ENCODE measurements around the gene ST6GALNAC5.

The ST6GALNAC5 gene

GRCh38 chr1:77024500-77024899 lies 157.2 kb downstream of the ST6GALNAC5 start:
- H2AFZ ChIP-seq (ENCODE audit: low read depth, low read length, severe bottlenecking) = no peak overlapping the region
- TF ChIP-seq EZH2phosphoT487 (conservative IDR thresholded peaks at IDR 0.05; ENCODE audit: low read length) (no peak), CTCF (IDR thresholded peaks at IDR 0.05; ENCODE audit: insufficient read depth, low read length, poor library complexity, severe bottlenecking) (no peak)
- no peaks in the 10 kb centered on the region for H4K20me1 ChIP-seq (ENCODE audit: low read depth, low read length)
- H3K4me3 ChIP-seq (ENCODE audit: insufficient read depth, low read length, poor library complexity, severe bottlenecking) = no peak overlapping the region
- no peaks in the 10 kb centered on the region for H3K79me2 ChIP-seq (ENCODE audit: insufficient read depth, low read length)
- no peaks in the 10 kb centered on the region for H3K27me3 ChIP-seq (ENCODE audit: low read length)
- no peaks in the 10 kb centered on the region for H3K36me3 ChIP-seq (ENCODE audit: low read length)
- H3K9me3 ChIP-seq (ENCODE audit: insufficient read depth, low read length) = no peaks in the 10 kb centered on the region
- no peak overlapping the region for H3K27ac ChIP-seq (ENCODE audit: low read depth, low read length)
- H3K9me2 ChIP-seq (replicated peaks; ENCODE audit: insufficient read depth, low read length) = no peaks in the 10 kb centered on the region
- H3F3A ChIP-seq (ENCODE audit: insufficient read depth) = no peaks in the 10 kb centered on the region
- no peak overlapping the region for H3K9ac ChIP-seq (ENCODE audit: low read length)
- no peak overlapping the region for H3K4me2 ChIP-seq (ENCODE audit: low read depth, low read length, poor library complexity, severe bottlenecking)

GRCh38 chr1:77025599-77025998 lies 158.3 kb downstream of the ST6GALNAC5 start:
- Histone ChIP-seq H3K27ac (ENCODE audit: low read depth, low read length) (no peak overlapping the region), H3K4me2 (ENCODE audit: low read depth, low read length, poor library complexity, severe bottlenecking) (no peak overlapping the region)
- no peak for TF ChIP-seq CTCF (IDR thresholded peaks at IDR 0.05; ENCODE audit: insufficient read depth, low read length, poor library complexity, severe bottlenecking)
- TF ChIP-seq EZH2phosphoT487 (conservative IDR thresholded peaks at IDR 0.05; ENCODE audit: low read length) = no peak

GRCh38 chr1:77026135-77026534 lies 158.9 kb downstream of the ST6GALNAC5 start:
- no peak overlapping the region for H3K27ac ChIP-seq (ENCODE audit: low read depth, low read length)
- no peak overlapping the region for H3K4me2 ChIP-seq (ENCODE audit: low read depth, low read length, poor library complexity, severe bottlenecking)
- H3K4me3 ChIP-seq (ENCODE audit: insufficient read depth, low read length, poor library complexity, severe bottlenecking) = no peak overlapping the region
- no peak overlapping the region for H2AFZ ChIP-seq (ENCODE audit: low read depth, low read length, severe bottlenecking)
- H3K27me3 ChIP-seq (ENCODE audit: low read length) = no peaks in the 10 kb centered on the region
- no peaks in the 10 kb centered on the region for H3K79me2 ChIP-seq (ENCODE audit: insufficient read depth, low read length)
- H4K20me1 ChIP-seq (ENCODE audit: low read depth, low read length) = no peaks in the 10 kb centered on the region
- H3K9me2 ChIP-seq (replicated peaks; ENCODE audit: insufficient read depth, low read length) = no peaks in the 10 kb centered on the region
- H3K9ac ChIP-seq (ENCODE audit: low read length) = no peak overlapping the region
- H3F3A ChIP-seq (ENCODE audit: insufficient read depth) = no peaks in the 10 kb centered on the region
- H3K9me3 ChIP-seq (ENCODE audit: insufficient read depth, low read length) = no peaks in the 10 kb centered on the region
- H3K36me3 ChIP-seq (ENCODE audit: low read length) = no peaks in the 10 kb centered on the region
- TF ChIP-seq EZH2phosphoT487 (conservative IDR thresholded peaks at IDR 0.05; ENCODE audit: low read length) = no peak
- no peak for TF ChIP-seq CTCF (IDR thresholded peaks at IDR 0.05; ENCODE audit: insufficient read depth, low read length, poor library complexity, severe bottlenecking)

More at GRCh38 chr1:77025599-77025998, 158.3 kb downstream of the ST6GALNAC5 start:
- H3K36me3 ChIP-seq (ENCODE audit: low read length) = no peaks in the 10 kb centered on the region
- H3K9me3 ChIP-seq (ENCODE audit: insufficient read depth, low read length) = no peaks in the 10 kb centered on the region
- no peak overlapping the region for H2AFZ ChIP-seq (ENCODE audit: low read depth, low read length, severe bottlenecking)
- no peaks in the 10 kb centered on the region for H3K79me2 ChIP-seq (ENCODE audit: insufficient read depth, low read length)
- H3K9ac ChIP-seq (ENCODE audit: low read length) = no peak overlapping the region
- no peak overlapping the region for H3K4me3 ChIP-seq (ENCODE audit: insufficient read depth, low read length, poor library complexity, severe bottlenecking)
- H4K20me1 ChIP-seq (ENCODE audit: low read depth, low read length) = no peaks in the 10 kb centered on the region
- no peaks in the 10 kb centered on the region for H3K27me3 ChIP-seq (ENCODE audit: low read length)
- H3F3A ChIP-seq (ENCODE audit: insufficient read depth) = no peaks in the 10 kb centered on the region
- H3K9me2 ChIP-seq (replicated peaks; ENCODE audit: insufficient read depth, low read length) = no peaks in the 10 kb centered on the region

Data from SU-DHL-6 (cell line).